B cell (primary cell): ENCODE results near the gene AKTIP.

Experiments used
- CTCF ChIP-seq: fragments of 200-600 bp; IDR thresholded peaks from one replicate; pipeline ENCODE4 v1.8.0; 2022; ENCODE audit warnings: antibody characterized with exemption, mild to moderate bottlenecking
- EZH2 ChIP-seq: IDR thresholded peaks from 2 replicates; pipeline ENCODE4 v1.6.1; 2012; ENCODE audit warnings: borderline replicate concordance, low read depth, mild to moderate bottlenecking, moderate library complexity, low read length; ENCODE audit not compliant: insufficient read depth, poor library complexity, severe bottlenecking

GRCh38 chr16:53528797-53529196 is 25.8 kb upstream of the AKTIP start:
- TF ChIP-seq CTCF (no peak), EZH2 (no peak)
